Measurements from ENCODE around the gene MASP2. TPM values are rescaled to one million over a fixed set of nuclear protein-coding genes. Genes with fewer than 3 reads are reported as not detected.

The MASP2 gene
- total RNA-seq, 2 experiments from 2014 or later, result 0.38 TPM; not detected in 1

- Histone ChIP-seq H3K4me3 (ENCODE audit: low read depth, low read length, poor library complexity, severe bottlenecking) (no peak overlapping the region), H3K9me2 (ENCODE audit: insufficient read depth, low read length) (no peaks in the 10 kb centered on the region), H4K20me1 (ENCODE audit: insufficient read depth, low read length) (0 out of 2 replicates have a peak, but pooled peaks cover 3% of the 10 kb centered on the region), H3K36me3 (ENCODE audit: insufficient read depth, low read length) (peaks cover 54% of the 10 kb centered on the region), H3K4me1 (ENCODE audit: insufficient read depth, low read length, poor library complexity, severe bottlenecking) (peaks cover 49% of the 10 kb centered on the region), H3K9me3 (ENCODE audit: low read length) (no peaks in the 10 kb centered on the region), H3K27ac (ENCODE audit: low read depth, low read length, poor library complexity, severe bottlenecking) (peak overlapping the region; percentile 76), H2AFZ (ENCODE audit: low read length) (no peak overlapping the region), H3K4me2 (ENCODE audit: low read length) (peak overlapping the region; percentile 52; the same call in 1 of the 2 replicates), H3K79me2 (ENCODE audit: insufficient read depth, low read depth, low read length) (peaks cover 27% of the 10 kb centered on the region)
- ChIA-PET CTCF (ENCODE audit: unreplicated experiment) (no interaction called here), POLR2A (no interaction called here)
- BruUV-seq (replicated peaks), result no TSS peak
- TF ChIP-seq CTCF (conservative IDR thresholded peaks at IDR 0.05; ENCODE audit: low read length) (no peak), EZH2phosphoT487 (IDR thresholded peaks at IDR 0.05; ENCODE audit: borderline replicate concordance, low read depth, low read length) (no peak)
- DNase-seq (ENCODE audit: low spot score), result no peak
- intact Hi-C loops (cut with micrococcal nuclease; ENCODE audit: unreplicated experiment), result no loop called here
These were observed 7.1 kb upstream of the MASP2 start for GRCh38 chr1:11054181-11054580.

- intact Hi-C loops (cut with micrococcal nuclease; ENCODE audit: unreplicated experiment), result no loop called here
- Histone ChIP-seq H3K36me3 (ENCODE audit: insufficient read depth, low read length) (peaks cover 49% of the 10 kb centered on the region), H2AFZ (ENCODE audit: low read length) (no peak overlapping the region), H3K4me1 (ENCODE audit: insufficient read depth, low read length, poor library complexity, severe bottlenecking) (peaks cover 49% of the 10 kb centered on the region), H3K9me2 (ENCODE audit: insufficient read depth, low read length) (no peaks in the 10 kb centered on the region), H3K4me3 (ENCODE audit: low read depth, low read length, poor library complexity, severe bottlenecking) (no peak overlapping the region), H4K20me1 (ENCODE audit: insufficient read depth, low read length) (0 out of 2 replicates have a peak, but pooled peaks cover 3% of the 10 kb centered on the region), H3K9me3 (ENCODE audit: low read length) (no peaks in the 10 kb centered on the region), H3K27ac (ENCODE audit: low read depth, low read length, poor library complexity, severe bottlenecking) (peak overlapping the region; percentile 76), H3K79me2 (ENCODE audit: insufficient read depth, low read depth, low read length) (peaks cover 23% of the 10 kb centered on the region), H3K4me2 (ENCODE audit: low read length) (peak overlapping the region; percentile 52)
- CTCF ChIA-PET (ENCODE audit: unreplicated experiment), result no interaction called here
- TF ChIP-seq CTCF (conservative IDR thresholded peaks at IDR 0.05; ENCODE audit: low read length) (no peak), EZH2phosphoT487 (IDR thresholded peaks at IDR 0.05; ENCODE audit: borderline replicate concordance, low read depth, low read length) (no peak)
- no TSS peak for BruUV-seq (replicated peaks)
- POLR2A ChIA-PET, result interaction anchor here (0.6 kb wide), 1 partner anchor 595 kb away, joined by 3 read pairs; no protein-coding TSS in a partner anchor
- DNase-seq (ENCODE audit: low spot score), result peak; percentile 37
These were observed 6.7 kb upstream of the MASP2 start for GRCh38 chr1:11053758-11054137.
